IMR-90 (cell line): ENCODE results near the gene PCBP4. TPM values are rescaled to one million over a fixed set of nuclear protein-coding genes. Genes with fewer than 3 reads are reported as not detected.

Experiments
- CEBPB ChIP-seq: IDR thresholded peaks from 2 replicates; pipeline ENCODE4 v1.6.1; 2012; ENCODE audit warnings: low read depth, low read length, improper control_type of control experiment
- NFE2L2 ChIP-seq: fragments of 150-350 bp; IDR thresholded peaks from 2 replicates; pipeline ENCODE4 v1.6.1; 2016; ENCODE audit warnings: low read depth, mild to moderate bottlenecking, low read length
- POLR2A ChIP-seq: IDR thresholded peaks from 2 replicates; pipeline ENCODE4 v1.6.1; 2012; ENCODE audit warnings: mild to moderate bottlenecking, low read depth, low read length
- RCOR1 ChIP-seq: IDR thresholded peaks from 2 replicates; pipeline ENCODE4 v1.6.1; 2012; ENCODE audit warnings: mild to moderate bottlenecking, low read length, improper control_type of control experiment; ENCODE audit not compliant: insufficient replicate concordance
- USF2 ChIP-seq: fragments of 150-350 bp; IDR thresholded peaks from 2 replicates; pipeline ENCODE4 v1.6.1; 2017; ENCODE audit warnings: mild to moderate bottlenecking, antibody characterized with exemption, low read length, low read depth
- polyA plus RNA-seq, 3 experiments: library from polyadenylated mRNA; depleted of rRNA; stranded (reverse); fragments of >200 nt; gene quantifications; 2 replicates each; pipeline ENCODE4 v1.2.3, GENCODE V29; 2012; ENCODE audit warnings: low replicate concordance in 1 of 3
- total RNA-seq: library from RNA; depleted of rRNA; stranded (reverse); fragments of >200 nt; gene quantifications from 2 replicates; pipeline ENCODE4 v1.2.3, GENCODE V29; 2012

The PCBP4 gene
- total and polyA plus RNA-seq, 2 of the 4 experiments (the other 2 are of a cell fraction): 70.8 to 110 TPM

DNA sequence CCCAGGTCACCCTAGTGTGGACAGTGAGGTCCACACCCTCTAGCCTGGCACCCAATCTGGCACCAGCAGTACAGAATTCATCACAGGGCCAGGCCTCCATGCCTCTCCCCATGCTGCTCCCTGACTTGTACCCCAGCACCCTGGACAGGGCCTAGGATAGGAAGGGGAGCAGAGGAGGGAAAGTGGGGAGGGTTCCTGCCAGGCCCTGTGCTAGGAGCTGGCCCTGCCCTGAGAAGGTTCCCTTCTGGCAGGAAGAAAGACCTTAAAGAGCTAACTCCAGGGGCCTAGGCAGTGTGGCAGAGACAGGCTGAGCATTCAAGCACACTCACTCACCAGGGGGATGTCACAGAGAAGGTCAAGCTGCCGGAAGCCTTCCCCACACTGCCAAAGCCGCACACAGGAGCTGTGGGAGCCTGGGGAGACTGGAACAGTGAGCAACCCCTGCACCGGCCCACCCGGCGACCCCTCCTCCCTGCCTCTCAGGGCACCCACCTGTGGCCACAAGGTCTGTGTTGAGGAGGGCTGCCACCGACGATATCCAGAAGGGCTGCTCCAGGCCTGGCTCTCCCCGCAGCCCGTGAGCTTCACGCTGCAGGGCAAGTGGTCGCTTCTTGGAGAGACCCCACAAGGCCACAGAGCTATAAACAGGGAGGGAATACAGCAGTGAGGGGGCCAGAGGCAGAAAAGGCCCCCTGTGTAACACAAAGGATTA lies 33.0 kb downstream of the PCBP4 start (continued):
- TF ChIP-seq RCOR1: no peak
- TF ChIP-seq USF2: no peak
- TF ChIP-seq CEBPB: no peak
- no peak for TF ChIP-seq NFE2L2
- TF ChIP-seq POLR2A: no peak
